Measurements from ENCODE around the gene ACTN3.

- TF ChIP-seq CTCF (IDR thresholded peaks at IDR 0.05; ENCODE audit: poor library complexity, severe bottlenecking) (no peak), EP300 (conservative IDR thresholded peaks at IDR 0.05; ENCODE audit: poor library complexity, severe bottlenecking) (no peak), POLR2AphosphoS5 (IDR thresholded peaks at IDR 0.05) (no peak), TAF1 (IDR thresholded peaks at IDR 0.05; ENCODE audit: low read depth) (no peak), EZH2 (IDR thresholded peaks at IDR 0.05; ENCODE audit: borderline replicate concordance, insufficient read depth, low read length, poor library complexity, severe bottlenecking) (no peak)
These were observed 7.9 kb downstream of the ACTN3 start for GRCh38 chr11:66554602-66555001.

Measured in neural cell (in vitro differentiated cells).